Ovary (tissue), 3 donors: ENCODE measurements around the gene TUBGCP5.

Experiments used
- EP300 ChIP-seq: sonication (generic); formaldehyde crosslinking; IDR thresholded peaks from one replicate; pipeline ENCODE4 v1.6.1; 2017; ENCODE audit warnings: antibody characterized with exemption
- POLR2A ChIP-seq: fragments of 450-650 bp; IDR thresholded peaks from one replicate; pipeline ENCODE4 v1.6.1; 2017; ENCODE audit warnings: antibody characterized with exemption, mild to moderate bottlenecking, moderate library complexity
- TF ChIP-seq, protein P1 (sequence below), 3 donors: fragments of 450-650 bp in 2 of 3; fragments of 200-600 bp in 1 of 3; IDR thresholded peaks; one replicate each; pipeline versions ENCODE4 v1.5.1 to v1.8.0; 2016 to 2022; ENCODE audit warnings: antibody characterized with exemption in 3 of 3, mild to moderate bottlenecking in 1 of 3
- donor health status: DM: no; HTN: no; CAD: no.

DNA sequence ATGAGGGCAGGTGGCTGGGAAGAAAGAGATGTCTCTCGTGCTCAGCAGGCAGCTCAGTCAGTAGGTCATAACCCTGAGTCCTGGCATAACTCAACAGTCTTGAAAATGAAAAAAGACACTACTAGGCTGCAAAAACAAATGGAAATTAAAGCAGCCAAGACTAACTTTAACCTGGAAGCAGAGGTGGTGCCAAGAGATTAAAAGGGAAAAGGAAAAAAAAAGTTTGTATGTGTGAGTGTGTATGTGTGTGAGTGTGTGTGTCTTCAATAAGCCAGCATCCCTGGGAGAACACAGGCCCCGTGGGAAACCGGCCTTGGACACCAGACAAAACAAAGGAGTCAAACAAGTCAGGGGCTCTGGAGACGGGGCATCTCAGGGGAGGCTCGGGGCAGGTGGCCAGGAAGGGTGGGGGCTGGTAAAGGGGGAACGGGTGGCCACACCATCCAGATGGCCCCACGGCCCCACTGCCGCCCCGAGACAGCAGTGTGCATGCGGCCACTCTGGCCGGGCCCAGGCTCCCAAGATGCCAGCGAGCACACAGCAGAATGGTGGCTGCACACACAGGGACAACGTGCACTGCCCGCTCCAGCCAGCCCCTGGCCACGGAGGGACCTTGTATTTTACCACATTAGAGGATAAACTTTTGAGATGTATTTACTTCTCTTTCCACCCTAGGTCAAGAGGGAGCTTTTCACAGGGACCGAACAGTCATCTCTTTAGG lies 83.0 kb downstream of the TUBGCP5 start:
- TF ChIP-seq, protein P1, sequence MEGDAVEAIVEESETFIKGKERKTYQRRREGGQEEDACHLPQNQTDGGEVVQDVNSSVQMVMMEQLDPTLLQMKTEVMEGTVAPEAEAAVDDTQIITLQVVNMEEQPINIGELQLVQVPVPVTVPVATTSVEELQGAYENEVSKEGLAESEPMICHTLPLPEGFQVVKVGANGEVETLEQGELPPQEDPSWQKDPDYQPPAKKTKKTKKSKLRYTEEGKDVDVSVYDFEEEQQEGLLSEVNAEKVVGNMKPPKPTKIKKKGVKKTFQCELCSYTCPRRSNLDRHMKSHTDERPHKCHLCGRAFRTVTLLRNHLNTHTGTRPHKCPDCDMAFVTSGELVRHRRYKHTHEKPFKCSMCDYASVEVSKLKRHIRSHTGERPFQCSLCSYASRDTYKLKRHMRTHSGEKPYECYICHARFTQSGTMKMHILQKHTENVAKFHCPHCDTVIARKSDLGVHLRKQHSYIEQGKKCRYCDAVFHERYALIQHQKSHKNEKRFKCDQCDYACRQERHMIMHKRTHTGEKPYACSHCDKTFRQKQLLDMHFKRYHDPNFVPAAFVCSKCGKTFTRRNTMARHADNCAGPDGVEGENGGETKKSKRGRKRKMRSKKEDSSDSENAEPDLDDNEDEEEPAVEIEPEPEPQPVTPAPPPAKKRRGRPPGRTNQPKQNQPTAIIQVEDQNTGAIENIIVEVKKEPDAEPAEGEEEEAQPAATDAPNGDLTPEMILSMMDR (IDR thresholded peaks at IDR 0.05): no peak
- TF ChIP-seq POLR2A: no peak
- TF ChIP-seq EP300: no peak
